ENCODE measurements around the gene MAPKBP1.

- no peak for TF ChIP-seq POLR2AphosphoS5 (IDR thresholded peaks at IDR 0.05)
- TF ChIP-seq CTCF (IDR thresholded peaks at IDR 0.05), result no peak
- no peak for TF ChIP-seq POLR2A (IDR thresholded peaks at IDR 0.05; ENCODE audit: low read depth)
- no peak for TF ChIP-seq EP300 (IDR thresholded peaks at IDR 0.05)
These were observed 86.0 kb downstream of the MAPKBP1 start for GRCh38 chr15:41860049-41860828.

Data from esophagus muscularis mucosa (tissue), 4 donors.